H9 (cell line): Measurements from ENCODE around the gene UBE3B. TPM values are rescaled to one million over a fixed set of nuclear protein-coding genes. Genes with fewer than 3 reads are reported as not detected.

Experiments used
- DNase-seq: peaks from one replicate; pipeline ENCODE4 v3.0.0-alpha.2; 2017
- H2AFZ ChIP-seq: one replicate; pipeline ENCODE4 v1.6.1; 2013; ENCODE audit warnings: mild to moderate bottlenecking, low read length, control low read depth, moderate library complexity
- H2AK5ac ChIP-seq: 2 replicates; pipeline ENCODE4 v1.6.1; 2013; ENCODE audit warnings: low read length, control low read depth, mixed read lengths; ENCODE audit not compliant: insufficient read length
- H2BK120ac ChIP-seq: one replicate; pipeline ENCODE4 v1.6.1; 2013; ENCODE audit warnings: low read depth, mild to moderate bottlenecking, low read length, control low read depth, inconsistent platforms; ENCODE audit not compliant: poor library complexity, severe bottlenecking
- H2BK12ac ChIP-seq: 2 replicates; pipeline ENCODE4 v1.6.1; 2013; ENCODE audit warnings: low read length, control low read depth, mixed read lengths, low read depth; ENCODE audit not compliant: insufficient read length
- H2BK15ac ChIP-seq: 2 replicates; pipeline ENCODE4 v1.6.1; 2013; ENCODE audit warnings: low read depth, low read length, control low read depth
- H2BK20ac ChIP-seq: one replicate; pipeline ENCODE4 v1.6.1; 2013; ENCODE audit warnings: low read depth, mild to moderate bottlenecking, low read length, control low read depth, inconsistent platforms; ENCODE audit not compliant: poor library complexity, severe bottlenecking
- H2BK5ac ChIP-seq: 2 replicates; pipeline ENCODE4 v1.6.1; 2013; ENCODE audit warnings: low read length, control low read depth, mixed read lengths; ENCODE audit not compliant: insufficient read length
- H3K14ac ChIP-seq: 2 replicates; pipeline ENCODE4 v1.6.1; 2013; ENCODE audit warnings: low read length, control low read depth; ENCODE audit not compliant: insufficient read depth
- H3K18ac ChIP-seq: 2 replicates; pipeline ENCODE4 v1.6.1; 2013; ENCODE audit warnings: low read depth, mild to moderate bottlenecking, mixed read lengths, low read length, control low read depth; ENCODE audit not compliant: insufficient read length
- H3K23ac ChIP-seq: 2 replicates; pipeline ENCODE4 v1.6.1; 2013; ENCODE audit warnings: low read length, control low read depth, mixed read lengths, low read depth; ENCODE audit not compliant: insufficient read length
- H3K23me2 ChIP-seq: 2 replicates; pipeline ENCODE4 v1.6.1; 2013; ENCODE audit warnings: low read depth, mild to moderate bottlenecking, mixed read lengths, low read length, control low read depth; ENCODE audit not compliant: insufficient read length, poor library complexity, severe bottlenecking
- H3K27ac ChIP-seq: 2 replicates; pipeline ENCODE4 v1.5.1; 2013; ENCODE audit warnings: low read length, control low read depth, mixed read lengths, low read depth; ENCODE audit not compliant: insufficient read length
- H3K27me3 ChIP-seq: 2 replicates; pipeline ENCODE4 v1.6.1; 2013; ENCODE audit warnings: low read length, control low read depth, inconsistent platforms; ENCODE audit not compliant: insufficient read depth
- H3K4ac ChIP-seq: 2 replicates; pipeline ENCODE4 v1.6.1; 2013; ENCODE audit warnings: low read depth, mild to moderate bottlenecking, control low read depth, inconsistent platforms, low read length, moderate library complexity
- H3K4me1 ChIP-seq: 2 replicates; pipeline ENCODE4 v1.6.1; 2013; ENCODE audit warnings: low read length, control low read depth, inconsistent platforms; ENCODE audit not compliant: insufficient read depth
- H3K4me2 ChIP-seq: 2 replicates; pipeline ENCODE4 v1.6.1; 2013; ENCODE audit warnings: low read length, control low read depth, mixed read lengths; ENCODE audit not compliant: insufficient read length, insufficient read depth
- H3K56ac ChIP-seq: 2 replicates; pipeline ENCODE4 v1.6.1; 2013; ENCODE audit warnings: low read depth, mild to moderate bottlenecking, mixed read lengths, low read length, control low read depth; ENCODE audit not compliant: insufficient read length
- H3K79me1 ChIP-seq: 2 replicates; pipeline ENCODE4 v1.6.1; 2013; ENCODE audit warnings: low read depth, mild to moderate bottlenecking, moderate library complexity, low read length, control low read depth, inconsistent platforms; ENCODE audit not compliant: insufficient read depth, poor library complexity, severe bottlenecking
- H3K79me2 ChIP-seq: 2 replicates; pipeline ENCODE4 v1.6.1; 2013; ENCODE audit warnings: low read length, control low read depth, inconsistent platforms; ENCODE audit not compliant: insufficient read depth
- H3K9ac ChIP-seq: 2 replicates; pipeline ENCODE4 v1.6.1; 2013; ENCODE audit warnings: low read length, control low read depth, mixed read lengths; ENCODE audit not compliant: insufficient read length; ENCODE audit errors: extremely low read depth
- H3K9me3 ChIP-seq: one replicate; pipeline ENCODE4 v1.6.1; 2013; ENCODE audit warnings: low read depth, low read length, inconsistent platforms; ENCODE audit not compliant: control insufficient read depth
- H3T11ph ChIP-seq: one replicate; pipeline ENCODE4 v1.6.1; 2013; ENCODE audit warnings: mild to moderate bottlenecking, low read length, control low read depth, inconsistent platforms
- H4K20me1 ChIP-seq: one replicate; pipeline ENCODE4 v1.6.1; 2013; ENCODE audit not compliant: control insufficient read depth, insufficient read length, insufficient read depth
- H4K5ac ChIP-seq: 2 replicates; pipeline ENCODE4 v1.6.1; 2013; ENCODE audit warnings: low read depth, mild to moderate bottlenecking, mixed read lengths, low read length, control low read depth; ENCODE audit not compliant: insufficient read length
- H4K8ac ChIP-seq: replicated peaks from 2 replicates; pipeline ENCODE4 v1.6.1; 2013; ENCODE audit warnings: low read length, control low read depth, mixed read lengths, low read depth; ENCODE audit not compliant: insufficient read length
- H4K91ac ChIP-seq: 2 replicates; pipeline ENCODE4 v1.6.1; 2013; ENCODE audit warnings: low read depth, mild to moderate bottlenecking, moderate library complexity, mixed read lengths, low read length, control low read depth; ENCODE audit not compliant: insufficient read length
- H3K27ac Mint-ChIP-seq, 3 experiments: 2 replicates in 2 of 3; 3 replicates in 1 of 3; pipeline ENCODE4 v1.8.0; 2020 to 2021; ENCODE audit warnings: mixed read lengths in 3 of 3, mild to moderate bottlenecking in 1 of 3, moderate library complexity in 1 of 3
- H3K27me3 Mint-ChIP-seq: 2 replicates; pipeline ENCODE4 v1.8.0; 2021; ENCODE audit warnings: low read depth, mild to moderate bottlenecking, moderate library complexity, mixed read lengths
- H3K36me3 Mint-ChIP-seq, 3 experiments: 2 replicates in 2 of 3; 3 replicates in 1 of 3; pipeline ENCODE4 v1.8.0; 2020 to 2021; ENCODE audit warnings: low read depth in 3 of 3, mixed read lengths in 3 of 3; ENCODE audit not compliant: insufficient read depth in 1 of 3
- H3K4me1 Mint-ChIP-seq, 2 experiments: 2 replicates each; pipeline ENCODE4 v1.8.0; 2020; ENCODE audit warnings: mixed read lengths in 2 of 2
- H3K4me3 Mint-ChIP-seq, 2 experiments: 2 replicates in 1 of 2; 3 replicates in 1 of 2; pipeline ENCODE4 v1.8.0; 2020 to 2021; ENCODE audit warnings: mild to moderate bottlenecking in 2 of 2, mixed read lengths in 2 of 2, moderate library complexity in 1 of 2
- H3K9me3 Mint-ChIP-seq, 2 experiments: 2 replicates in 1 of 2; 3 replicates in 1 of 2; pipeline ENCODE4 v1.8.0; 2020; ENCODE audit warnings: mild to moderate bottlenecking in 2 of 2, mixed read lengths in 2 of 2, moderate library complexity in 1 of 2
- WGBS: extraction: QIAGEN DNeasy Blood & Tissue Kit; methylation state at CpG from one replicate; pipeline ENCODE4 v1.1.7; 2013; ENCODE audit warnings: missing lambda C conversion rate, low lambda C conversion rate, mixed read lengths; ENCODE audit not compliant: insufficient read length; ENCODE audit errors: extremely low coverage; 5-methylcytosine and 5-hydroxymethylcytosine counted together
- total RNA-seq: library from RNA; stranded (reverse); gene quantifications from 2 replicates; pipeline ENCODE4 v1.2.1, GENCODE V29; 2021
- TF ChIP-seq, protein P1 (sequence below): fragments of 200-600 bp; sonication (generic); conservative IDR thresholded peaks from 3 replicates; pipeline ENCODE4 v1.8.0; 2021; ENCODE audit warnings: antibody characterized with exemption, mild to moderate bottlenecking

The UBE3B gene
- total RNA-seq, 1 experiment from 2014 or later, result 24.2 TPM

DNA sequence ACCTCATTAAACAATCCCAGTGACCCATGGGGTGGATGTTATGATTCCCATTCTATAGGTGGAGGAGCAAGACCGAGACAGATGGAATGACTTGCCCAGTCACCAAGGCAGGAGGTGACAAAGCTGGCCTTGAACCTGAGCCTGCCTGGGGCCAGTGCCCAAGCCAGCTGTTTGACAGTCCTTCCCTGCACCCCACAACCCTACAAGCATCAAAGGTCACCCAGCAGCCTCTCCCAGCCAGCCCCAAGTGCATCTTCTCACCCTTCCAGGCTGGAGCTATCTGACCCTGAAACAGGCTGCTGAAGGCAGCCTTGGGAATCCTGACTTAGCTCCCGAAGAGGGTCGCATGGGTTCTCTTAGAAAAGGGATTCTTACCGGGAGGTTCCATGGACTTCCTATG lies 75.5 kb downstream of the UBE3B start:
- no CpG with 5 or more reads among the region's 4 CpGs for WGBS
- Mint-ChIP-seq H3K4me1 (peaks cover 2 to 9% of the 10 kb centered on the region in 2 experiments; a peak in 3 of 4 replicates), H3K27me3 (peaks cover 13% of the 10 kb centered on the region), H3K27ac (no peak overlapping the region), H3K9me3 (no peaks in the 10 kb centered on the region), H3K36me3 (no peaks in the 10 kb centered on the region; a peak in 2 of 7 replicates), H3K4me3 (no peak overlapping the region)
- no peak overlapping the region for H3K23ac ChIP-seq
- no peak overlapping the region for H4K5ac ChIP-seq
- no peak overlapping the region for H3K27ac ChIP-seq
- no peaks in the 10 kb centered on the region for H3K4me1 ChIP-seq
- H2BK5ac ChIP-seq, result no peak overlapping the region
- no peak overlapping the region for H4K8ac ChIP-seq
- H3K27me3 ChIP-seq, result no peaks in the 10 kb centered on the region
- no peak overlapping the region for H3K14ac ChIP-seq
- H2AFZ ChIP-seq, result no peak overlapping the region
- no peaks in the 10 kb centered on the region for H3K79me1 ChIP-seq
- H4K20me1 ChIP-seq, result no peaks in the 10 kb centered on the region
- H2BK20ac ChIP-seq, result no peak overlapping the region
- TF ChIP-seq, protein P1, sequence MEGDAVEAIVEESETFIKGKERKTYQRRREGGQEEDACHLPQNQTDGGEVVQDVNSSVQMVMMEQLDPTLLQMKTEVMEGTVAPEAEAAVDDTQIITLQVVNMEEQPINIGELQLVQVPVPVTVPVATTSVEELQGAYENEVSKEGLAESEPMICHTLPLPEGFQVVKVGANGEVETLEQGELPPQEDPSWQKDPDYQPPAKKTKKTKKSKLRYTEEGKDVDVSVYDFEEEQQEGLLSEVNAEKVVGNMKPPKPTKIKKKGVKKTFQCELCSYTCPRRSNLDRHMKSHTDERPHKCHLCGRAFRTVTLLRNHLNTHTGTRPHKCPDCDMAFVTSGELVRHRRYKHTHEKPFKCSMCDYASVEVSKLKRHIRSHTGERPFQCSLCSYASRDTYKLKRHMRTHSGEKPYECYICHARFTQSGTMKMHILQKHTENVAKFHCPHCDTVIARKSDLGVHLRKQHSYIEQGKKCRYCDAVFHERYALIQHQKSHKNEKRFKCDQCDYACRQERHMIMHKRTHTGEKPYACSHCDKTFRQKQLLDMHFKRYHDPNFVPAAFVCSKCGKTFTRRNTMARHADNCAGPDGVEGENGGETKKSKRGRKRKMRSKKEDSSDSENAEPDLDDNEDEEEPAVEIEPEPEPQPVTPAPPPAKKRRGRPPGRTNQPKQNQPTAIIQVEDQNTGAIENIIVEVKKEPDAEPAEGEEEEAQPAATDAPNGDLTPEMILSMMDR, result no peak
- H4K91ac ChIP-seq, result no peak overlapping the region
- H2BK120ac ChIP-seq, result no peak overlapping the region
- H2BK15ac ChIP-seq, result no peak overlapping the region
- H3K79me2 ChIP-seq, result no peaks in the 10 kb centered on the region
- no peak overlapping the region for H3K56ac ChIP-seq
- H2BK12ac ChIP-seq, result no peak overlapping the region
- H3K9me3 ChIP-seq, result no peaks in the 10 kb centered on the region
- DNase-seq, result no peak
- no peak overlapping the region for H3K9ac ChIP-seq
- no peak overlapping the region for H3K4ac ChIP-seq
- H2AK5ac ChIP-seq, result no peak overlapping the region
- H3T11ph ChIP-seq, result no peak overlapping the region
- H3K4me2 ChIP-seq, result no peak overlapping the region
- no peaks in the 10 kb centered on the region for H3K23me2 ChIP-seq
- no peak overlapping the region for H3K18ac ChIP-seq
